Activated CD4-positive, CD25-positive, alpha-beta regulatory T cell treated with anti-CD3 and anti-CD28 coated beads, Interleukin-2, amount 50 U/mL, for 24 hours (primary cell): Measurements from ENCODE around the gene RGPD4.
"Not testable (repeated sequence)": the region's sequence is repeated elsewhere in the genome, so short reads cannot be mapped to it uniquely, and the experiment has no call there.

Experiments used
- ATAC-seq, 2 donors: fragments of 150-1000 bp; cut with Tn5 transposase; one replicate each; pipeline ENCODE4 v1.10.0; 2021; ENCODE audit warnings: mild to moderate bottlenecking in 1 of 2, moderate library complexity in 1 of 2

RGPD4 gene

DNA sequence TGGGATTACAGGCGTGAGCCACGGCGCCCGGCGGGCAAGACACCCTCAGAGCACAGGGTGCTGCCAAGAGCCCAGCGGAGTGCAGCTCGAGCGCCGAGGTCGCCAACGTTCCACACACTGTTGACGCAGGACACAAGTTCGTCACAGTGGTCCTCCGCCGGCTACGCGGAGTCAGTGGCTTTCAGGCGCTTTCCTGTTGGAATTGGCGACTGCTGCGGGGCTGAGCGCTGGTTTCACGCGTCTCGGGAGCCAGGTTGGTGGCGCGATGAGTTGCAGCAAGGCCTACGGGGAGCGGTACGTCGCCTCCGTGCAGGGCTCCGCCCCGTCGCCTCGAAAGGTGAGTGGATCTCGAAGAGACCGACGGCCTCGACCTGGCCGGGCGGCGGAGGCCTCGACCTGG is at the start of gene RGPD4:
RGPD4 (plus strand) TSS at position 144 of the 400 bp plus-strand sequence; CDS start at position 266, 122 bp downstream.
- ATAC-seq, result not testable (repeated sequence)

- ATAC-seq, result no peak
Observed at GRCh38 chr2:107777974-107778373, 48.7 kb upstream of the RGPD4 start.

DNA sequence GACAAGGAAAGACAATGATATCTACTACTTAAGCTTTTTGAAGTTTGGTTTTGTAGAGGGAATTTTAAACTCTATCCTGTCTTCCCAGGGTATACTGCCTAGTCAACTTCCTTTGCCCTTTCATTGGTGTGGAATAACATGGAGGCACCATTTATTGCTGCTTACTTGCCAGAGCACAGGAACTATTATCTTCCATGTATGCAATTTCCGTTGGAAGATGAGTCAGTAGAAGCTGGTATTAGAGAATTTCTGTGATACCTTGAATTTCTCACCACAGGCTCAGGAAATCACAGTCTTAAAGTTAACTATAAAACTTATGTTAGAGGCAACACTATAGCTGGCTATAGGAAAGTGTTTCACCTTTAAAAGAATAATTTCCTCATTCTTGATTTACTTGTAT is 40.9 kb upstream of the RGPD4 start:
- ATAC-seq, result no peak

DNA sequence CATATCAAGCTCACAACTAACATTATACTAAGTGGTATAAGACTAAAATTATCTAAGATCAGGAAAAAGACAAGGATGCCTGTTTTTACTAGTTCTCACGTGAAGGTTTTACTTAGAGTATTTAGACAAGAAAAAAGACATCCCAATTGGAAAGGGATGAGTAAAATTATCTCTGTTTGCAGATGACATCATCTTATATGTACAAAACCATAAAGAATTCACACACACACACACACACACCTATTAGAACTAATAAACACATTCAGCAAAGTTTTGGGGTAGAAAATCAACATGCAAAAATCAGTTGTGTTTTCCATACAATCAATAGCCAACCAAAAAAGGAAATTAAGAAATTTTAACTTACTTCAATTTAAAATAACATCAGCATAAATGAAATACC is 35.9 kb upstream of the RGPD4 start:
- no peak for ATAC-seq

DNA sequence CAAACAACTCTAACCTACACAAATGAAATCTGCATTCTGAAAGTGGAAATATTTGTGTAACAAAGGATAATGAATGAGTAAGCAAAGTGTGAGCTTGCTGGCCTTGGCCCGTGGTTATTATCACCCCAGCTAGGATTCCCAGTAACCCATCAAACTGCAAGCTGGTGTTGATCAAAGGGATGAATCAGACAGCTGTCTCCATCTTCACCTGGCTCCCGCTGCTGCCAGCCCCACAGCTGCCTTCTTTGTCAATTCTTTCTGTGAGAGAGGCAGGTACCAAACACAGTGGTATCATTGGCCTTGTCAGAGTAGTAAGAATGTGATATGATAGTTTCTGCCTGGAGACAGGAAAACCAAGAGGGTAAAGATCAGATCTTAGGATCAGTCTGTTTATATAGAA is 25.2 kb upstream of the RGPD4 start:
- no peak for ATAC-seq

GRCh38 chr2:107804608-107805498 is 21.8 kb upstream of the RGPD4 start:
- ATAC-seq, result no peak

GRCh38 chr2:107806901-107807300 is 19.8 kb upstream of the RGPD4 start:
- ATAC-seq, result no peak

DNA sequence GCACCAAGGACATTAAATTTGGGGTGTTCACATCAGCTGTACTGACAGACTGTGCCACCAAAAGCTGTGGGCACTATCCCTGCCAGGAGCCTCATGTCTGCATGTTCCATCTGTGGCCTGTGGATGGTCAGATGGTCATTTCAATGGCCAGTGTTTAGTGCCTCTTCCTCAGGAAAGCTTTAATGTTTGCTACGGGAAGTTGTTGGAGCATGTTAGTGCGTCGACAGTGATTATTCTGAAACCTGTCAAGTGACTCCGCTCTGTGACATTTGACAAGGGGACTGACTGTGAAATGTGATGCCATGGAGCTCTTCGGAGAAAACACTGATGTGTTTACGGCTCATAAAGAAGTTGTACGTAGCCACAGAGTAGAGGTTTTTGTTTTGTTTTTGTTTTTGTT is 18.7 kb upstream of the RGPD4 start:
- no peak for ATAC-seq

GRCh38 chr2:107808959-107809358 is 17.7 kb upstream of the RGPD4 start:
- ATAC-seq, result no peak

DNA sequence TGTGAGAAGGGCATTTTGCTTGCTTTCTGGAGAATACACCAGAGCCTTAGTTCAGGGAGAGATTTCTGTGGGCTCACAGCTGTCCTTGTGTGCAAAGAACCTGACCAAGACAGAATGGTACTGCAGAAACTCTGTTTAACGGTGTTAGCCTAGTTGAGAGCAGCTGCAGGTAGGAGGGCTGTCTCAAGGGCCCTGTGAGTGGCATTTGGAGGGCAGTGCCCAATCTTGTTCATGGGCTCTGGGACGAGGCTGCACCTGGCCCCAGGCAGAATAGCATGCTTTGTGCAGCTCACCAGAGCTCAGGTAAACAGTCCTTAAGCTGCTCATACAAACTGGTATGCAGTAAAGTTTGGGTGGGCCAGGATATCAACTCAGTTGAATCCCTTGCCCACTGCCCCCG is 16.9 kb upstream of the RGPD4 start:
- no peak for ATAC-seq

DNA sequence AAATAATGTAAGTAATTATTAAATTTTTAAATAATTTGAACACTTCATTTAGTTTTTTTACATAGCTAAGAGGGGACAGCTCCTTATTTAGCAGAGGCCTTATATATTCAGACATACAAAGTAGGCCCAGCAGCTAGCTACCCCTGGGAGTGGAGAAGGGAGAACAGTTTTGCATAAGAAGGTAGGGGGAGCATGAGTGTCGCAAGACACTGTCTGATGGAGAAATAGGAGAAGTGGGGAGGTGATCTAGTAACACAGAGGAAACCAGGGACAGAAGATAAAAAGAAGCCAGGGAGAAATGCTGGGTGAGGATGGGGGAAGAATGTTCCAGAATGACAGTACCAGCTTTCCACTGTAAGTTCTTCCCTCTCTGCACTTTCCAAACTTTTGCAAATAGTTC is 16.0 kb upstream of the RGPD4 start:
- ATAC-seq, result no peak

- ATAC-seq, result no peak
Observed at GRCh38 chr2:107811411-107811810, 15.3 kb upstream of the RGPD4 start.

DNA sequence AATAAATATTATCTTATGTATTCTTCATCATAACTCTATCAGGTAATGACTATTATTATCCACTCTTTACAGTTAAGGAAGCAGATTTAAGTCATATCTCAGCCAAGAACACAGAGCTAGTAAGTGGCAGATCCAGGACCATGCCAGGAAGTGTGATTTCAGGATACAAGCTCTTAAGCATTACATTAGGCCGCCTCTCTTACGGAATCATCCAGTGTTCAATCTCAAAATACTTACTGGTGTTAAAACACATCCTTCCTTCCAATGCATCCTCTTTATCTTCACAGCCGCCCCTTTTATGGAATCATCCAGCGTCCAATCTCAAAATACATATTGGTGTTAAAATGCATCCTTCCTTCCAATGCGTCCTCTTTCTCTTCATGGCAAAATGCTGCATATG is 14.7 kb upstream of the RGPD4 start:
- no peak for ATAC-seq

DNA sequence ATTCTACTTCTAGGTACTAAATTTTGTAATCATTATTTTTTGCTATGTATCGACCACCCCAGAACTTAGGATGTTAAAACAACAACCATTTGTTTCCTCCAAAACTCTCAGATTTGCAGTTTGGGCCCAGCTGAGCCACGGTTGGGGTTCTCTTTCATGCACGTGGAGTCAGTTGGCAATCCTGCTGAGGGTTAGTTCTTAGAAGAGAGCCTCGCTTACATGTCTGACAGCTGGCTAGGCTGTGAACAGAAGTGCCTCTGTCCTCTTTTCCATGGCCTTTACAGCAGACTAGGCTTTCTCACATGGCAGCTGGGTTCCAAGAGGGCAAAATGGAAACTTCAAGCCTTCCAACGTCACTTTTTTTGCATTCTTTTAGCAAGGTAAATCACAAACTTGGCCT is 9.3 kb upstream of the RGPD4 start:
- no peak for ATAC-seq

DNA sequence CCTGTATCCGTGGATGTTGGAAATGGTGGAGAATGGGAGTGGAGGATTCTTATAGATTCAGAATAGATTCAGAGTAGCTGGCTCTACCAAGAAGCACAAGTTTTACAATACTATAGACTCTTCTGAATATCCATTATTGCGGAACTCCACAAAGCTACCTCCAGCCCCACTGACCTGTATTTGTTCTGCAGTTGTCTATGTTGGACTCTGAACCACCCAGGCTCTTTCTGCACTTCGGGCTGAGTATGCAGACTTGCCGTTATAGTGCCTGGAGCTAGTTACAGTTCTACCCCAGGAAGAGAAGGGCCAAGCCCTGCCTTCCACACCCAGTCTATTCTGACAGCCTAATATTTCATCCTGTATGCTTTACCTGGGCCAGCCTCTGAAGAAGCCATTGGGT is 4.4 kb upstream of the RGPD4 start:
- no peak for ATAC-seq

- no peak for ATAC-seq
Observed at GRCh38 chr2:107824451-107825205, 2.1 kb upstream of the RGPD4 start.

GRCh38 chr2:107825206-107825563 is 1.5 kb upstream of the RGPD4 start:
- ATAC-seq, result no peak

- ATAC-seq, result not testable (repeated sequence)
Observed at GRCh38 chr2:107829514-107829913, 2.8 kb downstream of the RGPD4 start.

DNA sequence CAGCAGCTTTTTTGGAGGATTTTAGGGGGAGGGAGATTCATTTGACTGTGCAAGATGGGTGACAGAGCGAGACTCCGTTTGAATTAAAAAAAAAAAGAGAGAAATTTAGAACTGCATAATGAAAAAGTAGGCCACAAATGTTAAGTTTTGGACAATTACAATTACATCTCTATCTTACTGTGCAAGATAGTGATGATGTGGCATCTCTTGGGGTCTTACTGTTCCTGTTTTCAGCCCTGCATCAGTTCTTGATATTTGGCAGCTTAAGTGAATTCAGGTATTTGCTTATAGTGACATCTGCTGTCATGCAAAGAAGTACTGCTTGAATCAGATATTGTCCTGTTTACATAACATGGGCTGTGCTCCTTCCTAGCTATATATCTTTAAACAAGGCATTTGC is 6.5 kb downstream of the RGPD4 start:
- ATAC-seq, result not testable (repeated sequence)

DNA sequence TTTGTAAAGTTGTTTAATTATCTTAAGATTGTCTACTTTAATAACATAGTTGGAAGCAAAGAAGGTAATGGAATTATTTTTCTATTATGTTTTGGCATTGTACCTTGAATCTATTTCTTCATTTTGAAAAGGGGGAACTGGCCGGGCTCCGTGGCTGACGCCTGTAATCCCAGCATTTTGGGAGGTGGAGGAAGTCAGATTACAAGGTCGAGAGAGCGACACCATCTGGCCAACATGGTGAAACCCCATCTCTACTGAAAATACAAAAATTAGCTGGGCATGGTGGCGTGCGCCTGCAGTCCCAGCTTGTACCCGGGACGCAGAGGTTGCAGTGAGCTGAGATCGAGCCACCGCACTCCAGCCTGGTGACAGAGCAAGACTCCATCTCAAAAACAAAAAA is 6.9 kb downstream of the RGPD4 start:
- ATAC-seq, result not testable (repeated sequence)

DNA sequence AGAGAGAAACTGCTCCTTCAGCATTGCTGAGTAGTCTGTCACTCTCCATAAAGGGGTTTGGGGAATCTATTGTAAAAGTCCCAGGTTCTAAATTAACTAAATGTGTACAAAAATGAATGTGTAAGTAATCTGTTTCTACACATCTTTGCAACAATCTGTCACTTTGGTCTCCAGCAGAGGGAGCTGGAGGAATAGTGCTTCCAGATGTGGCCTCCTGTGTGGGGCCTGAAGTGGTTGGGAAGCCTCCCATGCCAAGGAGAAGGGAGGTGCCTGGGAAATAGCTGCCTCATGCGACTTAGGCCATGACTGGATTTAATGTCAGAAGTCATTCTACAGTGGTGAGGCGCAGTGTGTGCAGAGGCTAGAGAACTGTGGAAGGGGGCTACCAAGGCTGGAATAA is 89.4 kb downstream of the RGPD4 start:
- not testable (repeated sequence) for ATAC-seq

GRCh38 chr2:107916696-107917370 is 90.1 kb downstream of the RGPD4 start:
- ATAC-seq, result not testable (repeated sequence)

- ATAC-seq, result no peak
Observed at GRCh38 chr2:107927034-107927534, 100.4 kb downstream of the RGPD4 start.
